Adrenal gland (tissue), 5 donors: ENCODE measurements around the gene GPR152.

Experiments used
- CTCF ChIP-seq, 6 experiments: fragments of 450-650 bp in 4 of 6; fragments of 200-600 bp in 2 of 6; sonication (generic) in 1 of 6; IDR thresholded peaks; 1 replicate in 5 of 6; 2 replicates in 1 of 6; pipeline versions ENCODE4 v1.5.1 to v1.8.0; 2016 to 2021; ENCODE audit warnings: antibody characterized with exemption in 6 of 6, mild to moderate bottlenecking in 2 of 6, moderate library complexity in 1 of 6
- POLR2A ChIP-seq, 2 donors: fragments of 450-650 bp; IDR thresholded peaks; one replicate each; pipeline ENCODE4 v1.6.1; 2017; ENCODE audit warnings: antibody characterized with exemption in 2 of 2, mild to moderate bottlenecking in 2 of 2, moderate library complexity in 1 of 2
- donor health status: DM: no; HTN: no; CAD: no.

- TF ChIP-seq CTCF (IDR thresholded peaks at IDR 0.05) (no peak), POLR2A (IDR thresholded peaks at IDR 0.05) (no peak)
These were observed 33.9 kb downstream of the GPR152 start for GRCh38 chr11:67418476-67419281.
